ENCODE results near the gene NPL.

DNA sequence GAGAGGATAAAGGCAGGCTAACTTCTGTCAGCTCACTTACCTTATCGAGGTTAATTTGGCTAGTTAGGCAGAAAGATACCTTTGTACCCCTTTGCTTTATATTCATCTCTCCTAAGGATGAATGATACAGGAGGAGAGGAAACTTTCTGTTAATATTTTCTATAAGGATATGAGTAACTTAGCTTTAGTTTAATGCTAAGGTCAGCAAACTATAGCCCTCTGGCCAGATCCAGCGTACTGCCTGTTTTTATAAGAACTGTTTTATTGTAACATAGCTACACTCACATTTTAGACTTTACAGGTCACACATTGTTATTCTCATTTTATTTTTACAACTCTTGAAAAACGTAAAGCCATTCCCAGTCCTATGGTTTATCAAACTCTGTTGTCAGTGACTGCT, 67.6 kb downstream of the NPL start:
- TF ChIP-seq, protein P1, sequence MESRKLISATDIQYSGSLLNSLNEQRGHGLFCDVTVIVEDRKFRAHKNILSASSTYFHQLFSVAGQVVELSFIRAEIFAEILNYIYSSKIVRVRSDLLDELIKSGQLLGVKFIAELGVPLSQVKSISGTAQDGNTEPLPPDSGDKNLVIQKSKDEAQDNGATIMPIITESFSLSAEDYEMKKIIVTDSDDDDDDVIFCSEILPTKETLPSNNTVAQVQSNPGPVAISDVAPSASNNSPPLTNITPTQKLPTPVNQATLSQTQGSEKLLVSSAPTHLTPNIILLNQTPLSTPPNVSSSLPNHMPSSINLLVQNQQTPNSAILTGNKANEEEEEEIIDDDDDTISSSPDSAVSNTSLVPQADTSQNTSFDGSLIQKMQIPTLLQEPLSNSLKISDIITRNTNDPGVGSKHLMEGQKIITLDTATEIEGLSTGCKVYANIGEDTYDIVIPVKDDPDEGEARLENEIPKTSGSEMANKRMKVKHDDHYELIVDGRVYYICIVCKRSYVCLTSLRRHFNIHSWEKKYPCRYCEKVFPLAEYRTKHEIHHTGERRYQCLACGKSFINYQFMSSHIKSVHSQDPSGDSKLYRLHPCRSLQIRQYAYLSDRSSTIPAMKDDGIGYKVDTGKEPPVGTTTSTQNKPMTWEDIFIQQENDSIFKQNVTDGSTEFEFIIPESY (CRISPR knock-in tag; IDR thresholded peaks at IDR 0.05), result no peak
- TF ChIP-seq HES4 (CRISPR knock-in tag; IDR thresholded peaks at IDR 0.05; ENCODE audit: borderline replicate concordance) (no peak), BORCS8-MEF2B (CRISPR knock-in tag; IDR thresholded peaks at IDR 0.05) (no peak), GABPA (IDR thresholded peaks at IDR 0.05; ENCODE audit: low read depth, low read length) (no peak), GABPA (CRISPR knock-in tag; IDR thresholded peaks at IDR 0.05; ENCODE audit: low read depth) (no peak), ZNF713 (CRISPR knock-in tag; IDR thresholded peaks at IDR 0.05) (no peak), ZNF20 (CRISPR knock-in tag; IDR thresholded peaks at IDR 0.05) (no peak), EZH2 (conservative IDR thresholded peaks at IDR 0.05; ENCODE audit: low read depth, low read length) (no peak)

Measured in HepG2 (cell line).